HPDE6-E6E7 (cell line): ENCODE measurements around the gene DEPDC5.

ENCODE experiments used
- DNase-seq: peaks from one replicate; pipeline ENCODE4 v3.0.0; 2011; ENCODE audit warnings: missing footprints; ENCODE audit errors: extremely low spot score

DEPDC5 gene

GRCh38 chr22:31925056-31925455 lies 171.2 kb downstream of the DEPDC5 start:
- DNase-seq, result no peak

DNA sequence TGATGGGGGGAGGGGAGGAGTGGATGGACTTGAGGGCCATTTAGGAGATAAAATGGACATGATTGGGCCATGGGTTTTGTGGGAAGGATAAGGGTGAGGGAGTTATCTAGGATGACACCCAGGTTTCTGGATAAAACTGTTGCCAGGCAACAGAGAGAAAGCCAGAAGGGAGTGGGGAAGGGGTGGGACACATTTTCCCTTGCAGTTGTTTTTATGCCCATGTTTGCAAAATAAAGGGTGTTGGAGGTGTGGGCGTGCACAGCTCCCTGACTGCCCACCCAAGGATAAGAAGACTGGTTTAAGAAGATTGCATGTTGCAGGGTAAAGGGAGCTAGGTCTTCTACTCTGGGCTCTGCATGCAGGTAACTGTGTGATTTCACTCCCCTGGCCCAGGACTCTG lies 172.2 kb downstream of the DEPDC5 start:
- DNase-seq, result no peak

- DNase-seq, result no peak
Measured at GRCh38 chr22:31926969-31927368, 173.2 kb downstream of the DEPDC5 start.

DNA sequence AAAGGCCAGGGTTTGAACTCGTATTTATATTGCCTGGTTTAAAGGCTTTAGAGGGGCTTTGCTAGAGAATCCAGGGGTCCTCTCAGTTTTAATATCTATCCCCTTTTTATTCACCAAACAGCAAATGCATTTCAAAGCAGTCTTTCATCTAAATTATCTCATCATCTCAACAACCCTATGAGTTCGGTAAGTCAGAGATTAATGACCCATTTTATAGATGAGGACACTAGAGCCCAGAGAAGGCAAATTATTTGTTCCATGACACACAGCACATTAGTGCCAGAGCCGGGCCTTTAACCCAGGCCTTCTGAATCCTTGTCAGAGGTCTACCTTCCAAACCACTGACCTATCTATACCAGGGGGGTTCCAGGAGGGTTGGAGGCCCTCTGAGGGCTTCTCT lies 173.7 kb downstream of the DEPDC5 start:
- DNase-seq, result no peak

- no peak for DNase-seq
Measured at GRCh38 chr22:31929167-31929930, 175.5 kb downstream of the DEPDC5 start.

DNA sequence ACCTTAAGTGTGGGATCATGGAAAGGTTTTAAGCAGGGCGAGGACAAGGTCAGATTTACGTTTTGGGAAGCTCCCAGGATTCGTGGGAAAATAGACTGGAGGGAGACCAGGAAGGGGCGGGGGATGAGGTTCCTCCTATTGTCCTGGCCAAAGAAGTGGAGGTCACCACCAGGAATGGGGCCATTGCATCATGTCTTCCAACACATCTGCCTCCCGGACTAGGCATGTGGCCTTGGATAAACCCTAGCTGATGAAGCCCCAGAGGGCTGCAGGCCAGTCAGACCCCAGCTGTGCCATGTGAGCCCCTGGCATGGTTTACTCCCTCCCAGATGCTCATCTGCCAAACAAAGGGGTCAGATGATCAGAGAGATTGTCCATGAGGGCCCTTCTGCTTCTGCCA lies 179.0 kb downstream of the DEPDC5 start:
- no peak for DNase-seq

DNA sequence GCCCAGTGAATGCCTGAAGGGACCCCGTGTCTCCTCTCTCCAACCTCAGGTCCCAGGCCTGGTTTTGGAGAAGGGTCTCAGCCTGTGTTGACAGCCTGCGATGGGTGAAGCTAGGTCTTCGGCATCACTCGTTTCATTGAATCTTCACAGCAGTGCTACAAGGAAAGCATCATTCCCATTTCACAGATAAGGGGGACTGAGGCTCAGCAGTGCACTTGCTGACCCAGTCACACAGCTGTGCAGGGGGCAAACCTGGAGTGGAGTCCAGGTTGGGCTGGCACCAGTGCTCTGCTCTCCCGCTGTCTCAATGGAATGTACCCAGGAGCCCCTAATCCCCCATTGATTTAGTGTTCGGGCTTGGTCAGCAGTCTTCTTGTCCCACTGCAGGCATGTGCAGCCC lies 179.6 kb downstream of the DEPDC5 start:
- no peak for DNase-seq

GRCh38 chr22:31933816-31934482 lies 180.1 kb downstream of the DEPDC5 start:
- DNase-seq, result no peak

- DNase-seq, result no peak
Measured at GRCh38 chr22:31935961-31936635, 182.3 kb downstream of the DEPDC5 start.

DNA sequence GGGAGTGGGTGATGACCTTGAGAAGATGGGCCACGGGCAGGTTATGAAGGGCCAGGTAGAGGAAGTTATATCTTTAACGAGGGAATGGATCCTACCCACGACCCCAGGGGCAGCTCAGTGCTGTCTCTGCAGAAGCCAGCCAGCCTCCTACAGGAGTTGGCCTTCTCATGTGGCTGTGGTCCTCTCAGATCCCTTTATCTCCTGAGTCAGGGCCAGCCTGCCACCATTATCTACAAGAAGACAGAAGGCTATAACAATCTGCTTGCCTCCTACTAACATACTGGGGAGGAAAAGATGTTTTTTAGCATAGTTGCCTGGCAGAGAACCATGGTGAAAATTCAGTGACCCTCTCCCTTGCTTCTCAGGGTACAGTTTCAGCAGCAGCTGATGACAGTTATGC lies 183.5 kb downstream of the DEPDC5 start:
- no peak for DNase-seq

- no peak for DNase-seq
Measured at GRCh38 chr22:31938296-31938695, 184.5 kb downstream of the DEPDC5 start.

DNA sequence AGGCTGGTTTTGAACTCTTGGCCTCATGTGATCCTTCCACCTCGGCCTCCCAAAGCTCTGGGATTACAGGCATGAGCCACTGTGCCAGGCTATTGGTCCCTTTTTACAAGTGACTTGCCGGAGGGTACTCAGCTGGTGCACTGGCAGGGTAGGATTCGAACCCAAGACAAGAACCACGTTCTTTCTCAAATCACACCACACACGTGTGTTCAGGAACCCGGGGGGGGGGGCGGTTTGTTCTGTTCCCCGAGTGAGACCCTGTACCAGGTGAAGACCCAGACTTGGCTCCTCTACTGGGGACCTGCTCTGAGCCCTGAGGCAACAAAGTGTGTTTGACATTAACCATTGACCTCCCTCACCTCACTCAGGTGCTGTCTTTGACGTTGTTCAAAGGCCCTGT lies 186.7 kb downstream of the DEPDC5 start:
- no peak for DNase-seq

- no peak for DNase-seq
Measured at GRCh38 chr22:31942091-31942490, 188.3 kb downstream of the DEPDC5 start.

- DNase-seq, result no peak
Measured at GRCh38 chr22:31943206-31943977, 189.6 kb downstream of the DEPDC5 start.

- peak; percentile 81 for DNase-seq
Measured at GRCh38 chr22:31943978-31944699, 190.3 kb downstream of the DEPDC5 start, which contains the start of gene YWHAH. Gene YWHAH (plus strand): TSS chr22:31944535. CDS start chr22:31944734, 199 bp downstream.

GRCh38 chr22:31944700-31945442 lies 191.1 kb downstream of the DEPDC5 start:
- no peak for DNase-seq

DNA sequence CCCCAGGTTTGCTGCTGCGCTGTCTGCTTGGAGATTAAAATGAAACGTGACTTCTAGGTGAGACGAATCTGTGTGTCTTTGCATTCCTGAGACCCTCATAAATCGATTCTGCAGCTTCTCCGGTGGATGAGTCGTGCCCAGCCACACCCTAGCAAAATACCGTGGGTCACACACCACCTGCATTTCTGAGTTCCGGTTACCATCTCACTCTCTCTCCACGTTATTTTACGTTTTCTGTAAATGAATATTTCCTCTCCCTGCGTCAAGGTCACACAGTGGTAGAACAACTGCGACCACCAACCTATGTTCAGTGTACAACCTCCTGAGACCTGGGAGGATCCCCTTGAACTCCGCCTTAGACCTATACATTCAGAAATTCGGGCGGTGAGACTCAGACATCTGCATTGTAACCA lies 191.6 kb downstream of the DEPDC5 start:
- no peak for DNase-seq

- DNase-seq, result no peak
Measured at GRCh38 chr22:31945971-31946680, 192.3 kb downstream of the DEPDC5 start.

GRCh38 chr22:31947296-31947695 lies 193.5 kb downstream of the DEPDC5 start:
- no peak for DNase-seq

- DNase-seq, result no peak
Measured at GRCh38 chr22:31948002-31948401, 194.2 kb downstream of the DEPDC5 start.
